HepG2 (cell line): ENCODE measurements around the gene RASSF7. TPM values are rescaled to one million over a fixed set of nuclear protein-coding genes. Genes with fewer than 3 reads are reported as not detected.

ENCODE experiments used
- ATF7 ChIP-seq, 2 experiments: fragments of 450-650 bp in 1 of 2; sonication (generic) in 1 of 2; formaldehyde crosslinking in 1 of 2; IDR thresholded peaks; 2 replicates each; pipeline versions ENCODE4 v1.4.0 to v1.6.1; 2016 to 2020; ENCODE audit warnings: antibody characterized with exemption in 1 of 2, mild to moderate bottlenecking in 1 of 2, missing genetic modification reagents in 1 of 2
- MBNL3 ChIP-seq: fragments of 250-450 bp; sonication (Bioruptor Pico); conservative IDR thresholded peaks from 2 replicates; pipeline ENCODE4 v1.8.0; 2022; ENCODE audit warnings: mild to moderate bottlenecking, inconsistent platforms
- NKX3-1 ChIP-seq: sonication (generic); formaldehyde crosslinking; IDR thresholded peaks from 2 replicates; pipeline ENCODE4 v1.5.0; 2020; ENCODE audit warnings: missing genetic modification reagents
- NPAS2 ChIP-seq: sonication (generic); formaldehyde crosslinking; IDR thresholded peaks from 2 replicates; pipeline ENCODE4 v1.8.0; 2022; ENCODE audit warnings: mild to moderate bottlenecking, missing genetic modification reagents, borderline replicate concordance
- ONECUT2 ChIP-seq: sonication (generic); formaldehyde crosslinking; IDR thresholded peaks from 2 replicates; pipeline ENCODE4 v1.4.0; 2020; ENCODE audit warnings: missing genetic modification reagents
- RAD21 ChIP-seq: fragments of 450-650 bp; formaldehyde crosslinking; IDR thresholded peaks from 2 replicates; pipeline ENCODE4 v1.5.0; 2020; ENCODE audit warnings: mild to moderate bottlenecking
- SNRNP70 ChIP-seq: fragments of 200-400 bp; formaldehyde crosslinking; IDR thresholded peaks from 2 replicates; pipeline ENCODE4 v1.6.1; 2017; ENCODE audit warnings: mild to moderate bottlenecking, low read depth, low read length, moderate library complexity
- SP1 ChIP-seq, 2 experiments: fragments of 450-650 bp in 1 of 2; sonication (generic) in 1 of 2; formaldehyde crosslinking in 1 of 2; IDR thresholded peaks; 2 replicates each; pipeline versions ENCODE4 v1.4.0 to v1.6.1; 2016 to 2020; ENCODE audit warnings: missing genetic modification reagents in 1 of 2
- SRF ChIP-seq: IDR thresholded peaks from 2 replicates; pipeline ENCODE4 v1.6.1; 2011; ENCODE audit warnings: mild to moderate bottlenecking, low read depth, low read length, moderate library complexity
- ZNF44 ChIP-seq: sonication (generic); formaldehyde crosslinking; IDR thresholded peaks from 2 replicates; pipeline ENCODE4 v1.5.1; 2020; ENCODE audit warnings: mild to moderate bottlenecking, missing genetic modification reagents
- ZNF605 ChIP-seq: sonication (generic); formaldehyde crosslinking; IDR thresholded peaks from 2 replicates; pipeline ENCODE4 v1.8.0; 2022; ENCODE audit warnings: mild to moderate bottlenecking, missing genetic modification reagents
- polyA plus RNA-seq, 8 experiments: library from polyadenylated mRNA; depleted of rRNA in 3 of 8; stranded (reverse) in 7 of 8; unstranded in 1 of 8; fragments of >200 nt; fragmentation: Illumina TruSeq in 4 of 8; extraction: Trizol in 4 of 8; gene quantifications; 2 replicates each; pipeline versions ENCODE4 v1.2.1 to v1.2.3, GENCODE V29; 2011 to 2016; ENCODE audit warnings: low read depth in 4 of 8, missing spikeins in 1 of 8, mixed read lengths in 1 of 8; ENCODE audit not compliant: insufficient read depth in 1 of 8
- total RNA-seq, 5 experiments: library from RNA; depleted of rRNA; stranded (reverse); fragments of >200 nt; fragmentation: Illumina TruSeq; extraction: Trizol; gene quantifications; 2 replicates each; pipeline ENCODE4 v1.2.3, GENCODE V29; 2016; ENCODE audit warnings: low read depth in 1 of 5
- TF ChIP-seq, protein P1 (sequence below): sonication (generic); formaldehyde crosslinking; IDR thresholded peaks from 2 replicates; pipeline ENCODE4 v1.5.0; 2020; ENCODE audit warnings: mild to moderate bottlenecking, missing genetic modification reagents, borderline replicate concordance
- TF ChIP-seq, protein P2 (sequence below): sonication (generic); formaldehyde crosslinking; IDR thresholded peaks from 2 replicates; pipeline ENCODE4 v1.4.0; 2020; ENCODE audit warnings: mild to moderate bottlenecking, low read depth, missing genetic modification reagents
- TF ChIP-seq, protein P3 (sequence below): sonication (generic); formaldehyde crosslinking; IDR thresholded peaks from 2 replicates; pipeline ENCODE4 v1.8.1; 2023; ENCODE audit warnings: mild to moderate bottlenecking, missing genetic modification reagents
- TF ChIP-seq, protein P4 (sequence below): IDR thresholded peaks from 2 replicates; pipeline ENCODE4 v1.6.1; 2016
- TF ChIP-seq, protein P5 (sequence below): sonication (generic); formaldehyde crosslinking; IDR thresholded peaks from 2 replicates; pipeline ENCODE4 v1.4.0; 2020; ENCODE audit warnings: low read depth, mild to moderate bottlenecking, missing genetic modification reagents
- TF ChIP-seq, protein P6 (sequence below): sonication (generic); formaldehyde crosslinking; IDR thresholded peaks from 2 replicates; pipeline ENCODE4 v1.4.0; 2020; ENCODE audit warnings: missing genetic modification reagents, borderline replicate concordance

Gene RASSF7
- total and polyA plus RNA-seq, 2 of the 13 experiments (the other 11 are each of a cell fraction or from before 2014, with no cell fraction given) = 20.2 to 28.6 TPM

DNA sequence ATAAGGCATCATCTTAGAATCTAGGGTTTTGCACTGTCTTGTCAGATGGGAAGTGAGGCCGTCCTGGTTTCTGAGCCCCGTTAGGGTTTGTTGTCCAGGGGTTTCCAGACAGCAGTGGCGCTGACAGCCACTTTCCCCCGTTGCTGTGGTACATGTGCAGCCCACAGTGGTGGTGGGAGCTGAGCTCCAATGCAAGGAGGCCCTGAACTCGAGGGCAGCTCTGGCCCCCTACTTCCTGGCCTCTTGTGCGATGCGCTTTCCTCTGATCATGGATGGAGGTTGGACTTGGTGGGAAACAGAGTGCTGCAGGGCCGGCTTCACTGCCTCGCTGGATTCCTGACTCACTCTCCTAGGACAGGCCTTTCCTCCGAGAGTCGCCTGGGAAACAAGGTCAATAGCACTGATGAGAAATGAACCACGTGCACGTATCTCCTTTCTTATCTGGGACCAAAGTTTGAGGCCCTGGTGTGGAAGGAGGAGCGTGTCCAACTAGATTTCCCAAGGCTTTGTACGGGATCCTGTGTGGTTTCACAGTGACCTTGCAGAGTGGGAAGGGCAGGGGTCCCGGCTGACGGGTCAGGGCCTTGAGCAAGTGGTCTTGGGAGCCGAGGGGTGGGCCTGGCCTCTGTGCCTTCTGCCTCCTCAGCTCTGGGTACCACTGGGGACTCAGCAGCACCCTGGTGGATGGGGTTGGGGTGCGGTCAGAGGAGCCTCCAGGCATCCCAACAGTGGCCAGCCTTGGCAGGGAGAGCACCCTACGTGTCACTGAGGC, 19.2 kb downstream of the RASSF7 start (continued):
- TF ChIP-seq, protein P1, sequence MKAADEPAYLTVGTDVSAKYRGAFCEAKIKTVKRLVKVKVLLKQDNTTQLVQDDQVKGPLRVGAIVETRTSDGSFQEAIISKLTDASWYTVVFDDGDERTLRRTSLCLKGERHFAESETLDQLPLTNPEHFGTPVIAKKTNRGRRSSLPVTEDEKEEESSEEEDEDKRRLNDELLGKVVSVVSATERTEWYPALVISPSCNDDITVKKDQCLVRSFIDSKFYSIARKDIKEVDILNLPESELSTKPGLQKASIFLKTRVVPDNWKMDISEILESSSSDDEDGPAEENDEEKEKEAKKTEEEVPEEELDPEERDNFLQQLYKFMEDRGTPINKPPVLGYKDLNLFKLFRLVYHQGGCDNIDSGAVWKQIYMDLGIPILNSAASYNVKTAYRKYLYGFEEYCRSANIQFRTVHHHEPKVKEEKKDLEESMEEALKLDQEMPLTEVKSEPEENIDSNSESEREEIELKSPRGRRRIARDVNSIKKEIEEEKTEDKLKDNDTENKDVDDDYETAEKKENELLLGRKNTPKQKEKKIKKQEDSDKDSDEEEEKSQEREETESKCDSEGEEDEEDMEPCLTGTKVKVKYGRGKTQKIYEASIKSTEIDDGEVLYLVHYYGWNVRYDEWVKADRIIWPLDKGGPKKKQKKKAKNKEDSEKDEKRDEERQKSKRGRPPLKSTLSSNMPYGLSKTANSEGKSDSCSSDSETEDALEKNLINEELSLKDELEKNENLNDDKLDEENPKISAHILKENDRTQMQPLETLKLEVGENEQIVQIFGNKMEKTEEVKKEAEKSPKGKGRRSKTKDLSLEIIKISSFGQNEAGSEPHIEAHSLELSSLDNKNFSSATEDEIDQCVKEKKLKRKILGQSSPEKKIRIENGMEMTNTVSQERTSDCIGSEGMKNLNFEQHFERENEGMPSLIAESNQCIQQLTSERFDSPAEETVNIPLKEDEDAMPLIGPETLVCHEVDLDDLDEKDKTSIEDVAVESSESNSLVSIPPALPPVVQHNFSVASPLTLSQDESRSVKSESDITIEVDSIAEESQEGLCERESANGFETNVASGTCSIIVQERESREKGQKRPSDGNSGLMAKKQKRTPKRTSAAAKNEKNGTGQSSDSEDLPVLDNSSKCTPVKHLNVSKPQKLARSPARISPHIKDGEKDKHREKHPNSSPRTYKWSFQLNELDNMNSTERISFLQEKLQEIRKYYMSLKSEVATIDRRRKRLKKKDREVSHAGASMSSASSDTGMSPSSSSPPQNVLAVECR (CRISPR knock-in tag) = peak; percentile 75; the same call in 1 of the 2 replicates
- TF ChIP-seq RAD21 (no peak), MBNL3 (CRISPR knock-in tag) (no peak), ONECUT2 (CRISPR knock-in tag) (no peak), SRF (no peak), ATF7 (IDR thresholded peaks at IDR 0.05) (no peak), ATF7 (CRISPR knock-in tag; IDR thresholded peaks at IDR 0.05) (0 out of 2 replicates have a peak, but pooled peaks have one; percentile 24), ZNF44 (CRISPR knock-in tag) (no peak), NPAS2 (no peak), SNRNP70 (no peak), SP1 (IDR thresholded peaks at IDR 0.05) (no peak), SP1 (CRISPR knock-in tag; IDR thresholded peaks at IDR 0.05) (no peak), ZNF605 (CRISPR knock-in tag) (peak; percentile 57; the same call in 1 of the 2 replicates), NKX3-1 (CRISPR knock-in tag) (no peak)
- TF ChIP-seq, protein P2, sequence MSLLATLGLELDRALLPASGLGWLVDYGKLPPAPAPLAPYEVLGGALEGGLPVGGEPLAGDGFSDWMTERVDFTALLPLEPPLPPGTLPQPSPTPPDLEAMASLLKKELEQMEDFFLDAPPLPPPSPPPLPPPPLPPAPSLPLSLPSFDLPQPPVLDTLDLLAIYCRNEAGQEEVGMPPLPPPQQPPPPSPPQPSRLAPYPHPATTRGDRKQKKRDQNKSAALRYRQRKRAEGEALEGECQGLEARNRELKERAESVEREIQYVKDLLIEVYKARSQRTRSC (CRISPR knock-in tag) = no peak
- TF ChIP-seq, protein P3, sequence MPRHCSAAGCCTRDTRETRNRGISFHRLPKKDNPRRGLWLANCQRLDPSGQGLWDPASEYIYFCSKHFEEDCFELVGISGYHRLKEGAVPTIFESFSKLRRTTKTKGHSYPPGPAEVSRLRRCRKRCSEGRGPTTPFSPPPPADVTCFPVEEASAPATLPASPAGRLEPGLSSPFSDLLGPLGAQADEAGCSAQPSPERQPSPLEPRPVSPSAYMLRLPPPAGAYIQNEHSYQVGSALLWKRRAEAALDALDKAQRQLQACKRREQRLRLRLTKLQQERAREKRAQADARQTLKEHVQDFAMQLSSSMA (CRISPR knock-in tag) = no peak
- TF ChIP-seq, protein P4, sequence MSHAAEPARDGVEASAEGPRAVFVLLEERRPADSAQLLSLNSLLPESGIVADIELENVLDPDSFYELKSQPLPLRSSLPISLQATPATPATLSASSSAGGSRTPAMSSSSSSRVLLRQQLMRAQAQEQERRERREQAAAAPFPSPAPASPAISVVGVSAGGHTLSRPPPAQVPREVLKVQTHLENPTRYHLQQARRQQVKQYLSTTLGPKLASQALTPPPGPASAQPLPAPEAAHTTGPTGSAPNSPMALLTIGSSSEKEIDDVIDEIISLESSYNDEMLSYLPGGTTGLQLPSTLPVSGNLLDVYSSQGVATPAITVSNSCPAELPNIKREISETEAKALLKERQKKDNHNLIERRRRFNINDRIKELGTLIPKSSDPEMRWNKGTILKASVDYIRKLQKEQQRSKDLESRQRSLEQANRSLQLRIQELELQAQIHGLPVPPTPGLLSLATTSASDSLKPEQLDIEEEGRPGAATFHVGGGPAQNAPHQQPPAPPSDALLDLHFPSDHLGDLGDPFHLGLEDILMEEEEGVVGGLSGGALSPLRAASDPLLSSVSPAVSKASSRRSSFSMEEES = peak; percentile 82
- TF ChIP-seq, protein P5, sequence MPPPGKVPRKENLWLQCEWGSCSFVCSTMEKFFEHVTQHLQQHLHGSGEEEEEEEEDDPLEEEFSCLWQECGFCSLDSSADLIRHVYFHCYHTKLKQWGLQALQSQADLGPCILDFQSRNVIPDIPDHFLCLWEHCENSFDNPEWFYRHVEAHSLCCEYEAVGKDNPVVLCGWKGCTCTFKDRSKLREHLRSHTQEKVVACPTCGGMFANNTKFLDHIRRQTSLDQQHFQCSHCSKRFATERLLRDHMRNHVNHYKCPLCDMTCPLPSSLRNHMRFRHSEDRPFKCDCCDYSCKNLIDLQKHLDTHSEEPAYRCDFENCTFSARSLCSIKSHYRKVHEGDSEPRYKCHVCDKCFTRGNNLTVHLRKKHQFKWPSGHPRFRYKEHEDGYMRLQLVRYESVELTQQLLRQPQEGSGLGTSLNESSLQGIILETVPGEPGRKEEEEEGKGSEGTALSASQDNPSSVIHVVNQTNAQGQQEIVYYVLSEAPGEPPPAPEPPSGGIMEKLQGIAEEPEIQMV (CRISPR knock-in tag) = no peak
- TF ChIP-seq, protein P6, sequence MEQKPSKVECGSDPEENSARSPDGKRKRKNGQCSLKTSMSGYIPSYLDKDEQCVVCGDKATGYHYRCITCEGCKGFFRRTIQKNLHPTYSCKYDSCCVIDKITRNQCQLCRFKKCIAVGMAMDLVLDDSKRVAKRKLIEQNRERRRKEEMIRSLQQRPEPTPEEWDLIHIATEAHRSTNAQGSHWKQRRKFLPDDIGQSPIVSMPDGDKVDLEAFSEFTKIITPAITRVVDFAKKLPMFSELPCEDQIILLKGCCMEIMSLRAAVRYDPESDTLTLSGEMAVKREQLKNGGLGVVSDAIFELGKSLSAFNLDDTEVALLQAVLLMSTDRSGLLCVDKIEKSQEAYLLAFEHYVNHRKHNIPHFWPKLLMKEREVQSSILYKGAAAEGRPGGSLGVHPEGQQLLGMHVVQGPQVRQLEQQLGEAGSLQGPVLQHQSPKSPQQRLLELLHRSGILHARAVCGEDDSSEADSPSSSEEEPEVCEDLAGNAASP (CRISPR knock-in tag) = peak; percentile 34; the same call in 1 of the 2 replicates
